Heart right ventricle (tissue), 16 donors: Measurements from ENCODE around the gene PDE1A. TPM values are rescaled to one million over a fixed set of nuclear protein-coding genes. Genes with fewer than 3 reads are reported as not detected.

Experiments used
- ATAC-seq, 8 donors: fragments of 200-7000 bp; cut with Tn5 transposase; one replicate each; pipeline ENCODE4 v1.9.1; 2020; ENCODE audit warnings: mild to moderate bottlenecking in 8 of 8, moderate library complexity in 8 of 8, moderate number of reproducible peaks in 1 of 8
- DNase-seq, 2 donors: peaks; one replicate each; pipeline ENCODE4 v3.0.0-alpha.2; 2020
- H3K27ac ChIP-seq, 10 donors: fragments of 200-600 bp; sonication (generic) in 2 of 10; one replicate each; pipeline versions ENCODE4 v1.5.0 to v1.8.0; 2020 to 2022; ENCODE audit warnings: mild to moderate bottlenecking in 3 of 10
- H3K27me3 ChIP-seq, 7 donors: fragments of 200-600 bp; one replicate each; pipeline ENCODE4 v1.8.0; 2021 to 2022; ENCODE audit warnings: mild to moderate bottlenecking in 2 of 7
- H3K36me3 ChIP-seq, 9 donors: fragments of 200-600 bp; sonication (generic) in 1 of 9; one replicate each; pipeline versions ENCODE4 v1.5.0 to v1.8.0; 2020 to 2022; ENCODE audit warnings: mild to moderate bottlenecking in 2 of 9
- H3K4me1 ChIP-seq, 9 donors: fragments of 200-600 bp; sonication (generic) in 1 of 9; one replicate each; pipeline versions ENCODE4 v1.5.0 to v1.8.0; 2020 to 2022; ENCODE audit warnings: mild to moderate bottlenecking in 4 of 9
- H3K4me3 ChIP-seq, 10 donors: fragments of 200-600 bp; sonication (generic) in 2 of 10; one replicate each; pipeline versions ENCODE4 v1.5.0 to v1.8.0; 2020 to 2022; ENCODE audit warnings: mild to moderate bottlenecking in 7 of 10, moderate library complexity in 2 of 10
- H3K9me3 ChIP-seq, 11 donors: fragments of 200-600 bp in 10 of 11; sonication (generic) in 2 of 11; one replicate each; pipeline versions ENCODE4 v1.5.0 to v1.8.0; 2013 to 2022; ENCODE audit warnings: mild to moderate bottlenecking in 2 of 11, control low read depth in 1 of 11, moderate library complexity in 1 of 11
- WGBS, 2 donors: extraction: QIAGEN DNeasy Blood & Tissue Kit; methylation state at CpG; one replicate each; pipeline ENCODE4 v1.1.7; 2013; ENCODE audit warnings: inconsistent platforms in 1 of 2; 5-methylcytosine and 5-hydroxymethylcytosine counted together
- intact Hi-C, 10 donors: fragments of 100-400 bp; cut with DNase I; formaldehyde crosslinking; loops; one replicate each; pipeline versions ENCODE4 v1.11.1 to v1.14.2; 2022
- polyA plus RNA-seq, 2 donors: library from polyadenylated mRNA; stranded (reverse); fragments of 200-250 nt; gene quantifications; one replicate each; pipeline ENCODE4 v1.2.3, GENCODE V29; 2013
- total RNA-seq, 10 donors: library from RNA; stranded (reverse); fragmentation: NEBNext Ultra II Directional in 3 of 10; extraction: Animal tissue kit (Norgen Biotek cat#: 25700) in 3 of 10; gene quantifications; one replicate each; pipeline versions ENCODE4 v1.2.1 to v1.2.4, GENCODE V29; 2021 to 2023
- TF ChIP-seq, protein P1 (sequence below), 9 donors: fragments of 200-600 bp; sonication (generic) in 2 of 9; IDR thresholded peaks; one replicate each; pipeline versions ENCODE4 v1.5.0 to v1.8.0; 2021 to 2022; ENCODE audit warnings: antibody characterized with exemption in 9 of 9, mild to moderate bottlenecking in 5 of 9, moderate library complexity in 1 of 9
- donor health status: Arrhythmogenic right ventricular cardiomyopathy.
- donor health status: ischemic (EF 13 %, LVEDD 7.1; RV severe dilation, severe dysfunction).
- donor health status: healthy with polysubstance abuse.
- donor health status: DM: no; HTN: yes; CAD: no.
- donor health status: DM: no; HTN: no; CAD: no.
- donor health status: ischemic (EF 25% LVEDD 6.9; RV normal size, moderate dysfunction).
- donor health status: ischemic (EF 25% LVEDD 5.7; RV mildly dilated, moderate dysfunction).
- donor health status: healthy.
- donor health status: DM: yes; HTN: yes; CAD: no.
- donor health status: Ischemic cardiomyopathy.
- donor health status: ischemic (EF 35%, LVEDD 5.7; RV mildly dilated, moderate dysfunction).
- donor health status: nonischemic (EF 11% LVEDD 7.7; RV severe dilation, severe dysfunction).
- donor health status: DM: yes; HTN: yes; CAD: no.
- donor health status: PGD.
- donor health status: ischemic (EF 29% LVEDD 5.4; RV normal size, mild dysfunction).
- donor health status: nonischemic (EF 23%, LVEDD 6.1; RV moderate dilation, normal function).

The PDE1A gene
- total and polyA plus RNA-seq, 12 donors = 3.6 to 66.7 (median 14.8) TPM

DNA sequence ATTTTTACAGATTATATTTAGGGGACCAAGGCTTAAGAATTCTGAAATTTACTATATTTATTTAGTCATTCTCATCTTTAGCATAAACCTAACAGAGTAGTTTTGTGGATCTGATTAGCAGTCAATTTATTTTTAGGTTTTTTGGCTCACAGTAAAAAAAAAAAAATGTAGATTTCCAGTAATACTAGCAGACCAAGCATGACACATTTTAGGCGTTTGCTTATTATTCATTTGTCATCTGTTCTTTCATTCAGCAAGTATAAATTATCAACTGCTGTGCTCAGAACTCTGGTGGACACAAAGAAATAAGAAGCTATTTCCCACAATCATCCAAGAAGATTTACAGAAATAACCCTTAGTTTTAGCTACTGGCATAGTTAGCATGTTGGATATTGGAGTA, 20.6 kb downstream of the PDE1A start:
- Histone ChIP-seq H3K27me3 (no peaks in the 10 kb centered on the region), H3K4me3 (no peak overlapping the region), H3K36me3 (no peaks in the 10 kb centered on the region), H3K27ac (no peak overlapping the region), H3K4me1 (peaks cover 0 to 29% (median 3%) of the 10 kb centered on the region in 9 donors), H3K9me3 (peaks cover 0 to 4% (median 0%) of the 10 kb centered on the region in 11 donors)
- 32 to 45% methylated on average over 1 of the region's 1 CpG for WGBS, 2 donors
- TF ChIP-seq, protein P1, sequence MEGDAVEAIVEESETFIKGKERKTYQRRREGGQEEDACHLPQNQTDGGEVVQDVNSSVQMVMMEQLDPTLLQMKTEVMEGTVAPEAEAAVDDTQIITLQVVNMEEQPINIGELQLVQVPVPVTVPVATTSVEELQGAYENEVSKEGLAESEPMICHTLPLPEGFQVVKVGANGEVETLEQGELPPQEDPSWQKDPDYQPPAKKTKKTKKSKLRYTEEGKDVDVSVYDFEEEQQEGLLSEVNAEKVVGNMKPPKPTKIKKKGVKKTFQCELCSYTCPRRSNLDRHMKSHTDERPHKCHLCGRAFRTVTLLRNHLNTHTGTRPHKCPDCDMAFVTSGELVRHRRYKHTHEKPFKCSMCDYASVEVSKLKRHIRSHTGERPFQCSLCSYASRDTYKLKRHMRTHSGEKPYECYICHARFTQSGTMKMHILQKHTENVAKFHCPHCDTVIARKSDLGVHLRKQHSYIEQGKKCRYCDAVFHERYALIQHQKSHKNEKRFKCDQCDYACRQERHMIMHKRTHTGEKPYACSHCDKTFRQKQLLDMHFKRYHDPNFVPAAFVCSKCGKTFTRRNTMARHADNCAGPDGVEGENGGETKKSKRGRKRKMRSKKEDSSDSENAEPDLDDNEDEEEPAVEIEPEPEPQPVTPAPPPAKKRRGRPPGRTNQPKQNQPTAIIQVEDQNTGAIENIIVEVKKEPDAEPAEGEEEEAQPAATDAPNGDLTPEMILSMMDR (IDR thresholded peaks at IDR 0.05) = no peak
- ATAC-seq = no peak
- intact Hi-C loops = no loop called here
- DNase-seq = no peak

DNA sequence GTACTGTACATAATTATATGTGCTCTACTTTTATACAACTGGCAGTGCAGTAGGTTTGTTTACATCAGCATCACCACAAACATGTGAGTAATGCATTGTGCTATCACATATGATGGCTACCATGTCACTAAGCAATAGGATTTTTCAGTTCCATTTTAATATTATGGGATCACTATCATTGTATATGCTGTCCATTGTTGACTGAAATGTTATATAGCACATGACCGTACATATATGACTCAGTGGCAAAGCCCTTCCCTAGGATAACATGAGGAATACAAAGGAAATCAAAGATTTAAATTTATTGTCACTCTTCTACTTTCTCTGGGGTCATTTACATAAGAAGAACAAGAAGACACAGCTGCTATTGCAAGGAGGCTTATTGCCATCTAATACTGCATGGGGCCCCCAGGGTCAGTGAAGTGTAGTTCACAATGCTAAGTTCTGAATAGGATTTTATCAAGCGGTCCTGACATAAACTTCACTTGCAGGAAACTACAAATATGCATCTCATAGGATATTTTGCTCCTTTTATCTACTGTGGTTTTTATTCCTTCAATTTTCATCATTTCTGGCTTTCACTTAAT, 21.8 kb downstream of the PDE1A start:
- Histone ChIP-seq H3K36me3 (no peaks in the 10 kb centered on the region), H3K9me3 (peaks cover 0 to 4% (median 0%) of the 10 kb centered on the region in 11 donors), H3K4me3 (no peak overlapping the region), H3K27me3 (no peaks in the 10 kb centered on the region), H3K27ac (no peak overlapping the region), H3K4me1 (peaks cover 0 to 32% (median 3%) of the 10 kb centered on the region in 9 donors)
- TF ChIP-seq, protein P1 (IDR thresholded peaks at IDR 0.05) = no peak
- intact Hi-C loops = no loop called here
- ATAC-seq = no peak
- WGBS, 2 donors = 80 to 86% methylated on average over 2 of the region's 2 CpGs
- DNase-seq = no peak

DNA sequence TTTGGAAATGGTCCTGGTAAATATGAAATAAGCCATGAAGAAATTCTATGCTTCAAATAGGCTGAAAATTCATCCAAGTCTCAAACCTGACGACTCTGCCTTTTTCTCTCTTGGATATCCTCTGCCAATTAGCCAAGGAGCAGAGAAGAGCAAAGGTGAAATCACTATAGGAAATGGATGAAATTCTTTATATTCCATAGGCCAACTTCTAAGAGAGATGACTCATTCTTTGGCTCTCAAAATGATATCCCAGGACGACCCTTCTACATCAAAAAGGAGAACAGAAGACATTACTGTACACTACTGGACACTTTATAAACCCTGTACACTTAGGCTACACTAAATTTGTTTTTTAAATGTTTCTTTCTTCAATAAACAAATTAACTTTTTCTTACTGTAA, 22.7 kb downstream of the PDE1A start:
- Histone ChIP-seq H3K27me3 (no peaks in the 10 kb centered on the region), H3K27ac (no peak overlapping the region), H3K36me3 (no peaks in the 10 kb centered on the region), H3K4me1 (peaks cover 0 to 41% (median 3%) of the 10 kb centered on the region in 9 donors), H3K9me3 (peaks cover 0 to 4% (median 0%) of the 10 kb centered on the region in 11 donors), H3K4me3 (no peak overlapping the region)
- 36 to 54% methylated on average over 2 of the region's 2 CpGs for WGBS, 2 donors
- no peak for ATAC-seq
- TF ChIP-seq, protein P1 (IDR thresholded peaks at IDR 0.05) = no peak
- no peak for DNase-seq
- intact Hi-C loops = no loop called here

DNA sequence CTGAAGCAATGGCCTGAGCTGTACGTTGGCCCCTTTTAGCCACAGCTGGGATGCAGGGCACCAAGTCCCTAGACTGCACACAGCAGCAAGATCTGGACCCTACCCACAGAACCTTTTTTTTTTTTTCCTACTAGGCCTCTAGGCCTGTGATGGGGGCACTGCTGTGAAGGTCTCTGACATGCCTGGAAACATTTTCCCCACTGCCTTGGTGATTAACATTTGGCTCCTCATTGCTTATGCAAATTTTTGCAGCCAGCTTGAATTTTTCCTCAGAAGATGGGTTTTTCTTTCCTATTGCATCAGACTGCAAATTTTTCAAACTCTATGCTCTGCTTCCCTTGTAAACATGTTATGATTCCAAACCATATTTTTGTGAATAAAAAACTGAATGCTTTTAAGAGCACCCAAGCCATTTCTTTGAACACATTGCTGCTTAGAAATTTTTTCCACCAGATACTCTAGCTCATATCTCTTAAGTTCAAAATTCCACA, 33.5 kb downstream of the PDE1A start:
- intact Hi-C loops = no loop called here

More for the DNA sequence above, 33.5 kb downstream of the PDE1A start:
- ATAC-seq (no peak), DNase-seq (no peak)
- H3K27me3 ChIP-seq = no peaks in the 10 kb centered on the region
- 89 to 90% methylated on average over 1 of the region's 1 CpG for WGBS, 2 donors
- peaks cover 0 to 7% (median 0%) of the 10 kb centered on the region in 11 donors for H3K9me3 ChIP-seq
- no peak overlapping the region for H3K4me3 ChIP-seq
- TF ChIP-seq, protein P1 (IDR thresholded peaks at IDR 0.05) = no peak
- H3K27ac ChIP-seq = no peak overlapping the region
- peaks cover 0 to 21% (median 0%) of the 10 kb centered on the region in 9 donors for H3K4me1 ChIP-seq
- H3K36me3 ChIP-seq = no peaks in the 10 kb centered on the region
